Tibial nerve (tissue), 4 donors: ENCODE results near the gene FASN.

Experiments
- EP300 ChIP-seq, 2 donors: sonication (generic); formaldehyde crosslinking; IDR thresholded peaks; one replicate each; pipeline ENCODE4 v1.6.1; 2017; ENCODE audit warnings: antibody characterized with exemption in 2 of 2, mild to moderate bottlenecking in 1 of 2
- POLR2A ChIP-seq, 2 donors: fragments of 450-650 bp; IDR thresholded peaks; one replicate each; pipeline ENCODE4 v1.6.1; 2017; ENCODE audit warnings: antibody characterized with exemption in 2 of 2, mild to moderate bottlenecking in 2 of 2, moderate library complexity in 2 of 2
- TF ChIP-seq, protein P1 (sequence below), 5 experiments: fragments of 200-600 bp in 3 of 5; fragments of 450-650 bp in 2 of 5; sonication (generic) in 3 of 5; IDR thresholded peaks; one replicate each; pipeline ENCODE4 v1.5.1; 2016 to 2019; ENCODE audit warnings: antibody characterized with exemption in 5 of 5, mild to moderate bottlenecking in 3 of 5, moderate library complexity in 2 of 5

DNA sequence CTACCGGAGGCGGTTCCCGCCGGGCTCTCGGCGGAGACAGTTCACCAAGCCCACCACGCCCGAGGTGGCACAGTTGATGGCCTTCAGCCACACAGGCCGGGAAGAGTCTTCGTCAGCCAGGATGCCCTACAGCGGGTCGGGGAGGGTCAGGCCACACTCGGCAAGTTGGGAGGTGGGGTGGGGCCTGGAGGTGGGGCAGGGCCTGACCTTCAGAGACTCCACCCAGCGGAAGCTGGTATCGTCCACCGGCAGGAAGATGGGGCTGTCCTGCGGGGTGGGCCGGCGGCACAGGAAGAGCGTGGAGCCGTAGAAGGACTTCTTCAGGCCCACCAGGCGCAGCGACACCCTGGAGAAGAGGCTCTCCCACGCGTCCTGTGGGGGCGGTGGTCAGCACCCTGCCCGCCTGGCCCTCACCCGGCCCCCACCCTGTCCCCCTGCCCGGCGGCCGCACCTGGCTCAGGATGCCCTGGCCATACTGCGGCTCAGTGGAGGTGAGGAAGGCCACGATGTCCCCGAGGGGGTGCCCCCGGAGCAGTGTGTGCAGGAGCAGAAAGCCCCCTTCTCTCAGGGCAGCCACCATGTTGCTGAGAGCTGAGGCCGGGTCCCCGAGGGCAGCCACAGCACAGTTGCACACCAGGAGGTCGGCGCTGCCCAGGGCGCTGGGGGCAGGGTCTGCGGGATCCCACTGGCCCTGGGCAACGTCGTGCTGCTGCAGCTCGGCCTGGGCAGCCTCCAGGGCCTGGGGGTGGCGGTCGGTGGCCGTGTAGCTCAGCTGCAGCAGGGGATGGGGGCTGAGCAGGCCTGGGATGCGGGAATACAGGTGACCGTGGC, 12.8 kb downstream of the FASN start:
- TF ChIP-seq, protein P1, sequence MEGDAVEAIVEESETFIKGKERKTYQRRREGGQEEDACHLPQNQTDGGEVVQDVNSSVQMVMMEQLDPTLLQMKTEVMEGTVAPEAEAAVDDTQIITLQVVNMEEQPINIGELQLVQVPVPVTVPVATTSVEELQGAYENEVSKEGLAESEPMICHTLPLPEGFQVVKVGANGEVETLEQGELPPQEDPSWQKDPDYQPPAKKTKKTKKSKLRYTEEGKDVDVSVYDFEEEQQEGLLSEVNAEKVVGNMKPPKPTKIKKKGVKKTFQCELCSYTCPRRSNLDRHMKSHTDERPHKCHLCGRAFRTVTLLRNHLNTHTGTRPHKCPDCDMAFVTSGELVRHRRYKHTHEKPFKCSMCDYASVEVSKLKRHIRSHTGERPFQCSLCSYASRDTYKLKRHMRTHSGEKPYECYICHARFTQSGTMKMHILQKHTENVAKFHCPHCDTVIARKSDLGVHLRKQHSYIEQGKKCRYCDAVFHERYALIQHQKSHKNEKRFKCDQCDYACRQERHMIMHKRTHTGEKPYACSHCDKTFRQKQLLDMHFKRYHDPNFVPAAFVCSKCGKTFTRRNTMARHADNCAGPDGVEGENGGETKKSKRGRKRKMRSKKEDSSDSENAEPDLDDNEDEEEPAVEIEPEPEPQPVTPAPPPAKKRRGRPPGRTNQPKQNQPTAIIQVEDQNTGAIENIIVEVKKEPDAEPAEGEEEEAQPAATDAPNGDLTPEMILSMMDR (IDR thresholded peaks at IDR 0.05) = no peak
- TF ChIP-seq POLR2A (IDR thresholded peaks at IDR 0.05) (no peak), EP300 (IDR thresholded peaks at IDR 0.05) (no peak)
